GM18858 (cell line): ENCODE measurements around the gene SELENOF.

Experiments
- ATAC-seq: cut with Tn5 transposase; IDR thresholded peaks from one replicate; pipeline ENCODE4 v1.9.1; 2021; ENCODE audit not compliant: unreplicated experiment

The SELENOF gene

GRCh38 chr1:86913896-86914600 is at the start of gene SELENOF:
Gene SELENOF, minus strand, starts transcription at chr1:86914126. Its CDS starts 15 bp downstream, at chr1:86914111.
- ATAC-seq = peak; percentile 69

- no peak for ATAC-seq
These were observed 46.6 kb upstream of the SELENOF start for GRCh38 chr1:86960548-86960947.

DNA sequence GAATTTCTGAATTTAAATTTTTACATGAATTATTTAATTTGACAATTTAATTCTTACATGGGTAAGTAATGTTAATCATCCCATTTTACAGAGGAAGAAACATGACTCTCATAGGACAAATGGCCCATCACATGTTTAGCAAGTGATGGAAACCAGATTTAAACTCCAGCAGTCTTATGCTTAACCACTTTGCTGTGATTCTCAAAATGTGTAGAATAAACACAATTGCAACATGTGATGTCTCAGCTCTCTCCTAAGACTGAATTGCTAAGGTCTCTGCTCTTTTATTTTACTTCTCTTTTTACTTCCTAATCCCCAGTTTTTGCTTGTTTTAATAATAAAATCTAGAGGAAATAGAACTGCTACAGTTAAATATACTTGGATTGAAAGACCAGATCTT is 43.3 kb upstream of the SELENOF start:
- ATAC-seq = no peak

GRCh38 chr1:86956221-86956620 is 42.3 kb upstream of the SELENOF start:
- ATAC-seq = no peak

DNA sequence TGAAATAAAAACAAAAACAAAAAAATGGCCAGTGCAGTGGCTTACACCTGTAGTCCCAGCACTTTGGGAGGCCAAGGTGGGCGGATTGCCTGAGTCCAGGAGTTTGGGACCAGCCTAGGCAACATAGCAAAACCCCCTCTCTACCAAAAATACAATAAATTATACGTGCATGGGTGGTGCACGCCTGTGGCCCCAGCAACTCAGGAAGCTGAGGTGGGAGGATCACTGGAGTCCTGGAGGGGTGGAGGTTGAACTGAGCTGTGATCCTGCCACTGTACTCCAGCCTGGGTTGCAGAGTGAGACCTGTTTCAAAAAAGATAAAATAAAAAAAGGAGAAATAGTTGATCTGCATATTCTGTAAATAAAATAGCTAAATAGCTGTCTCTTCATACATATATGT is 41.8 kb upstream of the SELENOF start:
- ATAC-seq = no peak

DNA sequence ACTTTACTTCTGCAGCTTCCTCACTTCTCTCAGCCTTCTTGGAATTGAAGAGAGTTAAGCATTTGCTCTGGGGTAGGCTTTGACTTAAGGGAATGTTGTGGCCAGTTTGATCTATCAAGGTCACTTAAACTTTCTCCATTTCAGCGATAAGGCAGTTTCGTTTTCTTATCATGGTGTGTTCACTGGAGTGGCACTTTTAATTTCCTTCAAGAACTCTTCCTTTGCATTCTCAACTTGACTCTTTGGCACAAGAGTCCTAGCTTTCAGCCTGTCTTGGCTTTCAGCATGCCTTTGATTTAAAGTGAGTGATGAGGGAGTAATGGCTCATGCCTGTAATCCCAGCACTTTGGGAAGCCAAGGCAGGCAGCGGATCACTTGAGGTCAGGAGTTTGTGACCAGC is 39.2 kb upstream of the SELENOF start:
- ATAC-seq = no peak

- no peak for ATAC-seq
These were observed 37.5 kb upstream of the SELENOF start for GRCh38 chr1:86951430-86951829.

- no peak for ATAC-seq
These were observed 36.9 kb upstream of the SELENOF start for GRCh38 chr1:86950712-86951419.

DNA sequence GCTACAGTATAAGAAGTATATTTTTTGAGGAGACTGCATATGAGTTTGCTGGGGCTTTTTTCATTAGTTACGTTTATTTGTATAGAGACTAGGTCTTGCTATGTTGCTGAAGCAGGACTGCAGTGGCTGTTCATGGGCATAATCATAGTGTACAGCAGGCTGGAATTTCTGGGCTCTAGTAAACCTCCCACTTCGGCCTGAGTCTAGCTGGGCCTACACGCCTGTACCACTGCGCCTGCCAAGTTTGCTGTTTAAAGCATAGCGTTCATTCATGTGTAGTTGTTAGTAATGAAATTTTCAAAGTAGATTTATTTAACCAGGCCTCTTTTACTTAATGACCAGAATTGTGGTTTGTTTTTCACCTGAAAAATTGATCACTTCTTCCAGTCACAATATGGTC is 34.3 kb upstream of the SELENOF start:
- ATAC-seq = no peak

DNA sequence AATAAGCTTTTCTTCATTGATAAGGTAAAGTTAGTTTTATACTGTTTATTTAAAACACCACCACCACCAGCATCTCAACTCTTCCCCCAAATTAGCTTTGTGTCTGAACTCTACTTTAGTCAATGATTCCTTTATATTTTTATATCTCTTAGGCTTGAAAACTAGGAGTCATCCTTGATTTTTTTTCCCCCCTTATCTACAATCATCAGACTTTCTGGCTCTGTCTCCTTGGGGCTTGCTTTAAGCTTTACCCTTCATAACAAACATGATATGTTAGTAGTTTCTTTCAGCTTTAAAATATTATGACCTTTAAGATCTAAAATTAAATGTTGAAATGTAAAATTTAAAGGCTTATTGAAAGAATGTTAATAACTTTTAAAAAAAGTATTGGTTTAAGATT is 28.8 kb upstream of the SELENOF start:
- no peak for ATAC-seq

- ATAC-seq = no peak
These were observed 28.1 kb upstream of the SELENOF start for GRCh38 chr1:86942042-86942441.

- ATAC-seq = no peak
These were observed 26.7 kb upstream of the SELENOF start for GRCh38 chr1:86940599-86940998.

DNA sequence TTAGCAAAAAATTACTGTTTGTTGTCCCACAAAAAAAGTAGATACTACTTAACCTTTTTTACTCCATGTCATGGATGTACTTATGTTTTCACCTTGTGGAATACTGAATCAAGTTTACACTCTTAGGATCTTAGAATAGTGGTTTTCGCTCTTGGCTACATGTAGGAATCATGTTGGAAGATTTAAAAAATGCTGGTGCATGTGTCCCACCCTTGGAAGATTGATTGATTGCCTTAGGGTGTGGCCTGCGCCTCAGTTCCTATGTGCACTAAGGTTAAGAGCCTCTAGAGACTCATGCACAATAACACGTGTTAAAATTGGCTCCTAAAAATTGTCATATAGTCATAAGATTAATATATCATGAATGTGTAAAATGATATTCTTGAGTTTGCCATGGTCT is 25.5 kb upstream of the SELENOF start:
- no peak for ATAC-seq

DNA sequence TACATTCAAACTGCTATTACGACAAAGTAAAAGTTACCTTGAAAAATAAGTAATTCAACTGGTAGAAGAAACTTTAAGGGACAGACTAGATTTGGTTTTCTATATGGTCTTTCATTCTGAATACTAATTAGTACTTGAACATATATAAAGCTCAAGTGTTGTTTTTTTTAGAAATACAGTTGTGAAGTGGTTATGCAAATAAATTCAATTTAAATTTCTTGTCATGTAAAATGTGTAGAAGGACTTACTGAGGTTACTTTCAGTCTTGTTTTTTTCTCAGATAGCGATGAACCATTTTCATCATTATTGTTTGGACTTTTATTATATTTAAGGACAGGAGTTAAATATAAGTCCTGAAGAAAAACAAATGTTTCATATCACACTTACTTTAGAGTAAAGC is 24.9 kb upstream of the SELENOF start:
- ATAC-seq = no peak

GRCh38 chr1:86938450-86938849 is 24.5 kb upstream of the SELENOF start:
- ATAC-seq = no peak

- ATAC-seq = no peak
These were observed 19.8 kb upstream of the SELENOF start for GRCh38 chr1:86933562-86934377.

DNA sequence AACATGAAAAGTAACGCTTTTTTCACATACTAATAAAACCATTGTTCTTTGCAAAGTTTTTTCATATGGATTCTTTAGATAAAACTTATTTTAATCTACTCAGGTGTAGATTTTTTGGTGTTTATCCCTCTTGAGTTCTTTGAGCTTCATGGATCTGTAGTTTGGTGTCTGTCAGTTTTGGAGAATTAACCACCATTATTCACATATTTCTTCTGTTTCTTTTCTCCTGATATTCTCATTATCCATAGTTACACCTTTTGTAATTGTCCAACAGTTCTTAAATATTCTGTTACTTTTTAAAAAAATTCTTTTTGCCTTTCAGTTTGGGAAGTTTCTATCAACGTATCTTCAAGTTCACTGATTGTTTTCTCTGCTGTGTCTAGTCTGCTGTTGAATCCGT is 19.1 kb upstream of the SELENOF start:
- no peak for ATAC-seq

- ATAC-seq = no peak
These were observed 14.9 kb upstream of the SELENOF start for GRCh38 chr1:86928819-86929218.

DNA sequence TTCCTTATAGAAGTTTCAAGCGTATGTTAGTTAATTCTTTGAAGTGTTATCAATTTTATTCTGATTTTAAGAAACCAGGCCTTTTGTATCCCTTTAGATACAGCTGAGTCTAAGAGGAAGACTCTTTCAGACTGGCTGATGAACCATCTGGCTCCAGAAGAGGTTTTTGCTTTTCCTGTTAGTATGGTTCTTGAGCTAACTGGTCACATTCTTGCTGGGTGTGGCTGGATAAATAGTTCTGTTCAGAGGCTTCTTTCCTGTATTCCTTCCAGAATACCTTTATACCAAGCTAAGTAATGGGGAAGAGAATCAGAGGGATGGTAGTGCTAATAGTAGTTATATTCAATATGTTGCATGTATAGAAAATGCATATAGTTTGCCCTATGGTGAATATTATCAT is 13.0 kb upstream of the SELENOF start:
- ATAC-seq = no peak

GRCh38 chr1:86925742-86926141 is 11.8 kb upstream of the SELENOF start:
- no peak for ATAC-seq

GRCh38 chr1:86924324-86924960 is 10.5 kb upstream of the SELENOF start:
- ATAC-seq = no peak
